CD4-positive, alpha-beta T cell treated with Interleukin-15 for 1 hour (primary cell): ENCODE measurements around the gene IRF2BP2.
A peak's percentile ranks its signal among the peaks of the same experiment; 100 is the strongest.
"Not testable (repeated sequence)": the region's sequence is repeated elsewhere in the genome, so short reads cannot be mapped to it uniquely, and the experiment has no call there.

Experiments used
- DNase-seq: peaks from one replicate; pipeline ENCODE4 v3.0.0-alpha.2; 2020

Gene IRF2BP2

DNA sequence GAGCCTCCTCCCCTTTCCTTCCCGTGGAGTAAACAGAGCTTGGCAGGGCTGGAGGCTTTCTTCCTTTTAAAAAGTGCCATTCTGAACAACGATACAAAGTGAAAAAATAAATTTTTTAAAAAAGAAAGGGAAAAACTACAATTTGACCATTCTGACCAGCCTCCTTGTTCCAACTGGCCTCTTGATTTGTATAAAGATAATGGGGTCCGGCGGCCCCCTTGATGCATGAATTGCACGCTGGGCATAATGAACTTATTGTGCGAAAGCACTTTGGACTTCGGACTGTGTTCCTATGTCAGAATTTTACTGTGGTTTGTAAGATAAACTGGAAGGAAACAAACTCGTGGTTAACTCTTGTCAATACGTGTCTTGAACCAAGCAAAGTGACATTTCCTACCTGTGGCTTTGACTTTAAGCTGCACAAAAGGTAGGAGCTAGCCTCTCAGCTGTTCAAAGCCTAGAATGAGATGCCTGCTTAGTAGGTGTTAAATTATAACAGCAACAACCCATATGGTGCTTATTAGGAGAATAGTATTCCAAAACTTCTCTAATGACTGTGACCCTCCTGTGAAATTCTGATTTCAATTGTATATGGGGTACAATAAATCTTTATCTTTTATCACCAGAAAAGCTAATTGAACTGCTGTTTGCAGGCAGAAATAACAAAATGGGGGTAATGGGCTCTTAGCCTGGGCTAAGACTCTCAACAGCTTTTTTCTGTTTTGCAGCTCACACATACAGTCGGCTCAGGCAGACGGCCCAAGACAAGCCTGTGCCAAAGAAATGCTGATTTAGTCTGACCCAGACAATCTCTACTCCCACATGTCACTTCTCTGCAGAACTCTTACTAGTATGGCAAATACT lies 9.3 kb downstream of the IRF2BP2 start:
- no peak for DNase-seq

DNA sequence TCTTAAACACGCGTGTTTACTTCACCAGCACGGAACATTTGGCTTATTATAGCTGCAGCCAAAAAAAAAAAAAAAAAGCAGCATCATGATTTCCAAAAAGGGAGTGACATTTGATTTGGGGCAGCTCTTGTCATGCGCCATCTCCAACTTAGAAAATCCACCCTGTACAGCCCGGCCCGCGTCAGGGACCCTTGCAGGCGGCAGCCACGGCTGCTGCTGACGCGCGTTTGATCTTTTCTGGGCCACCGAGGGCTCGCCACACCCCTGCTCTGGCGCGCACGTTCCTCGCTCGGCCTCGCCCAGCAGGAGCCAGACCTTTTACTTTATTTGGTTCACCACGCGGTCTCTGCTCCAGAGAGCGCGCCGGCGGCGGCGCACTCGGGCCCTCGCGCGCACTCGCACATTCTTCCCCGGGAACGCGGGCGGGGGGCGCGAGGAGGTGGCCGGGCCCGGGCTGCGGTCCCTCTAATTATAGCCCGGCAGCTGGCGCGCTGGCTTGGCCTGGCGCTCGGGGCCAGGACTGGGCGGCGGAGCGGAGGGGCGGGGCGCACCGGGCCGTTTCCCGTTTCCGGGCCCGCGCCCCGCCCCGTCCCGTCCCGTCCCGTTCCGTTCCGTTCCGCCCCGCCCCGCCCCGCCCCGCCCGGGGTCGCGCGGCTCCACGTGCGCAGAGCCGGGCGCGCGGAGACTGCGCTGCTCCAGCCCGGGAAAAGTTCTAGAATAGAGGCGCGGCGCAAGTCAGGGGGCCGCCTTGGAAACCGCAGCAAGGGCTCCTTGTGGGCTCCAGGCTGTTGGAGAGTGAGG lies 10.2 kb downstream of the IRF2BP2 start:
- DNase-seq, result peak; percentile 84

DNA sequence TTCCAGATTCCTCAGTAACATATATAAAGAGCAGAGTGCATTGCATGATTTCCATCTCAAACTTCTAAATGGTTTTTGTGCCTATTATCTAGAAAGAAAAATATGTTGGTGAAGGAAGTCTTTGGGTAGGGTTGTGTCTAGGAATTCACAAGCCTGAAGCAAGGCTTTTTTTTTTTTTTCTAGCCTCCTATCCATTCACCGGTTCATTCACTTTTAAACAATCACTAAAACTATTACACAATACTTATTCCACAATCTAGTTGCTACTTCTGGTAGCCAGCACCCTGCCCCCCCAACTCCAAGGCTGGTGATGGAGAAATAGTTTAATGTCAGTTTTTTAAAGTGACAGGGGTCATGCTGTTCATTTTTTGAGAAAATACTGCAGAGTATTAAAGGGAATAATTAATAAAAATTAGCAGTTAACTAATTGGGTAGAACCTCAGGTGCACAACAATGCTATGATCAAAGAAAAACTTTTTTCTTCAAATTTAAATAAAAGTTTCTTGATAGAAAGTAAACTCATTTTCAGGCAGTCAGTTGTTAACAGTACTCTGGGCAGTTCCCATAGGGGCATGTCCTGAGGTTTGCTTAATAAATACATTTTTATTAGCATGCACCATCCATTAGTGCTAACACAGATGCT lies 10.9 kb downstream of the IRF2BP2 start:
- DNase-seq, result no peak

DNA sequence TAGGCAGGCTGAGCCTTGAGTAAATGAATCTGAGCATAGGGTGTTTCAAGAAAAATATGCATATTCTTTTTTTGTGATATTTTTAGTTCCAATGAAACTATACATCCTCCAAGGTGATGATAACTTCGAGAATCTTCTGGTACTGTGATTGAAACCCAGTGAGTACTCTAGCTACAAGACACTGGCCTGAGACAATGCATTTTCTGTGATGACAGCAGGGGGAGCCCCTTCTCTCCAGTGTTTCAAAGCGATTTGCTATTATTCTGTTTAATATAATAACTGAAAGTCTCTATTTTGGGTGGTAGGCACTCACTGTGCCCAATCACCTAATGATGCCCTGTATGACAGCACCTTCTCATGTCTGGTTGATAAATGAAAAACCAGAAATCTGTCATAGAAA lies 12.1 kb downstream of the IRF2BP2 start:
- peak; percentile 71 for DNase-seq

DNA sequence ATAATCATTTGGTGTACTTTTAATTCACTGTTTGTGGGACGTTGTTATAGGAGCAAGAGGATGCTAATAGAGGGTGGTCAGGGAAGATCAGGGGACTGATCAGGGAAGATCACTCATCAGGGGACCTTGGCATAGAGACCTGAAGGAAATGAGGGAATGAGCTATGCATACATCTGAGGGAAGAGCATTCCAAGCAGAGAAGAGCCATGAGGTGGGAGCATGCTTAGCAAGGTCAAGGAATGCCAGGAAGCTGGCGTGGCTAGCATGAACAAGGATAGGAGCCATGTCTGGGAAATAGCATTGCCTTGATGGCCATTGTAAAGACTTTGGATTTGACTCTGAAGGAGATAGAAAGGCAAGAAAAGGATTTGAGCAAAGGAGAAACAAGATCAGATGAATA lies 14.1 kb downstream of the IRF2BP2 start:
- DNase-seq, result no peak

GRCh38 chr1:234594575-234594974 lies 15.4 kb downstream of the IRF2BP2 start:
- not testable (repeated sequence) for DNase-seq

DNA sequence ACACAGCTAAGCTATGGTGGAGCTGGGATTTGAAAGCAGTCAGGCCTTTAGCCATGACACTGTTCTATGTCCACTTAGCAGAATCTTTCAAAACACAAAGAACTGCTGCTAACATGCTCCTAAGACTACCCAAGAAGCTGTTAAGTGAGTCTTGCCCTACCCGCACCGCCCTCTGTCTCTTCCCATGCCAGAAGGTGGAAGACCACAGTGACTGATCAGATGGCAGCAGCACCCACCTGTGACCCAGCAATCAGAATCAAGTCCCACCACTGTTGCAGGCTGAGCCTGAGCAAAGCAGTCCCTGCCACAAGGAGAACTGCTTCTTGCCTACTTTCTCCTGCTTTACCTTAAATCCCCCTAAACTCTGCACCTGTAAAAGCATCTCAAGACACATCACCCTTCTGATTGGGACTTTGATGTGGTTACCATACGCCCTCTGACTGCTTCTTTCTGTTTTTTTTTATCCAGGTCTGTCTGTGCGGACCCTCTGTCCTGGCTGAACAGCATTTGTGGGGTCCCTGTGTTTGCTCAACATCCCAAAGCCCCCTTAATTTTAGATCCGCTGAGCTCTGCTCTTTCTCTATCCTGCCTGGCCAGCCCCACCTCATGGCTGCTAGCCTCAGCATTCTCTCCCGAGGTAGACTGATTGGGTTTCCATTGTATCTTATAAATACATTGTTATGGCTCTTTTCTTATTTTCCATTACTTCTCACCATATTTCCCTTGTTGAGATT lies 16.0 kb downstream of the IRF2BP2 start:
- no peak for DNase-seq

GRCh38 chr1:234593109-234593508 lies 16.9 kb downstream of the IRF2BP2 start:
- no peak for DNase-seq

DNA sequence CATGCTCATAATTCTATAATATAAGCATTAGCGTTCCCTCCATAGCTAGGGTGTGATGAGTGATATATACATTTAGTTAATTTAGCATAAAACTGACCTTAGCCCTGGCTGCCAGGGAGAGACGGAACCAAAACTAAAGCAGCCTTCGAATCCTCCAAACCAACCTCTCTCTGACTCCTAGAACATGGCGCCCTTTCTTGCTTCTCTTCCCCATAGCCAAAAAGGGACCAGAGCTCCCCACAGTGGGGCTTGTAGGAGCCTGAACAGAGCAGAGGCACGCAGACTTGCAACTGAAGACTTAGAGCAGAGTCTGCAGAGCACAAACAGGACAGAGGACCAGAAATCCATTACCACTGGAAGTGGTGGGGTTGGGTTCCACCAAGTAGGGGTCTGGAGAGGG lies 17.7 kb downstream of the IRF2BP2 start:
- DNase-seq, result no peak

- no peak for DNase-seq
Observed at GRCh38 chr1:234591131-234591530, 18.8 kb downstream of the IRF2BP2 start.

DNA sequence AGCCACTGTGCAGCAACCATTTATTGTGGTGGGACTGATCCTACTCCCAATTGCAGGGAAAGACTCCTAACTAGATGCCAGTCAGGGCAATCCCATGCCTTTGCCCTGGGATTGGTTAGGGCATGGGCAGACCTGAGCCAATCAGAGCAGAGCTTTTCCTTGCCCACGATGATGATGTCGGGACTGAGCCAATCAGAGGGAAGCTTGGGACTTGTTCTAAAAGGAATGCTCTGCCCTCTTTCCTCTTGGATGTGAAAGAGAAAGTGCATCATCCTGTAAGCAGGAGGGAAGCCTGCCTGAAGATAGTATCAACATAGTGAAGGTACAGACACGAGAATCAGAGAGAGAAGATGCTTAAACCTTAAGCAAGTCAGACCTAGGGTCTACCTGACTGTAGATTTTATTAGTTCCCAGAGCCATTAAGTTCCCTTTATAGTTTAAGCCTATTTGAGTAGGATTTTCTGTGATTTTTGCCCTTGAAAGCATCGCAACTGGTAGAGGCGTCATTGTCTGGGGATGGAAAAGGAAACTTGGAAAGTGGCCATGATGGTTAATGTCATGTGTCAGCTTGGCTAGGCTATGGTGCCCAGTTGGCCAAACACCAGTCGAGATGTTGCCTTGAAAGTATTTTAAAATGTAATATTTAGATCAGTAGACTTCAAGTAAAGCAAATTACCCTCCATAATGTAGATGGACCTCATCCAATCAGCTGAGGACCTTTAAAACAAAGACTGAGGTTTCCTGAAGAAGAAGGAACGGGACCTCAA lies 19.9 kb downstream of the IRF2BP2 start:
- DNase-seq, result no peak

DNA sequence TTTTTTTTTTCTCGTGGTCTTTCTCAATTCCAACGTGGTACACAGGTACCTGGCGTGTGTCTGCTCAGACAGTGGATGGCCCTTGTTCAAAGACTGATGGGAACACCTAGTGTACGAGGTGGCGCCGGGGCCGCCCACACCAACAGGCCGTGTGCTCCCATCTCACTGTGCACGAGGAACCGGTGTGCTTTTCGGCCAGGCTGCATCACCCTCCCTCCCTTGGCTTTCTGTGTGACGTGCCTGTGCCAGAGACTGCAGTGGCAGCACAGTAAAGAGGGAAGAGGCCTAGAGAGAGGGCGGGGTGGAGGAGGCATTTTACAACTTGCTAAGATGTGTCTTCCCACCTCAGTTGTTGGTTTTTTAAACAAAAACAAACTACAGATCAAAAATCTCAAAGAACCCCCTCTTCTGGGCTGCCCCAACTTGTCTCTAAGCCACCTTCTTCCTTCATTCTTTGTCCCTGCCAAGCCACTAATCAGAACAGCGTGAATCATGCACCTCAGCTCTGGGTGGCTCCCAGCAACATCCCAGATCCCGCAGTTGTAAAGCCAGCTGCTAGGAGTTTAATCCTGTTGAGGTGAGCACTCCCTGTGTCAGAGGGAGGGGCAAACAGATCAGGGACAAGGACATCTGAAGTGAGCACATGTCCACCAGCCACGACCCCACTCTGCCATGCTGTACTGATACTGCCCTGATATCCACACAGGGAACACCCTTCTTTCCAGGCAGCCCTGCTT lies 20.7 kb downstream of the IRF2BP2 start:
- no peak for DNase-seq

- no peak for DNase-seq
Observed at GRCh38 chr1:234588386-234588785, 21.6 kb downstream of the IRF2BP2 start.

DNA sequence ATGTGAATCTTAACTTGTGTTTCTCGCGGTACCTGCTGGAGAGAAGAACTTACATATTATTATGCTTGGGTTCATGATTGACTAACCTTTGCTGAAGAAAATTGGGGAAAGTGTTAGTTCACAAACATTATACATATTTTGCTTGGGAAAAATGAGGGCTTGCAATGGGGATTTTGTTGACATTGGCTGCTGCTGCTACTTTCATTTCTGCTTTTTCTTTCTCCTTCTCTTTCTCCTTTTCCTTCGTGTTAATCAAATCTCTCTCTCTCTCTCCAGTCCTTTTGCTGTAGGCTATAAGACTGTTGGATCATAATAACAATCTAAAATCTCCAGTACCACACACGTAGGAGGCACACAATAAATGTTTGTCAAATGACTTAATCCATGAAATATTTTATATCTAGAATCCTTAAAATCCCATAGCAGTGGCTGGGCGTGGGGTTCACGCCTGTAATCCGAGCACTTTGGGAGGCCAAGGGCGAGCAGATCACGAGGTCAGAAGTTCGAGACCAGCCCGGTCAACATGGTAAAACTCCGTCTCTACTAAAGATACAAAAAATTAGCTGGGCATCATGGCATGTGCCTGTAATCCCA lies 23.0 kb downstream of the IRF2BP2 start:
- no peak for DNase-seq

- no peak for DNase-seq
Observed at GRCh38 chr1:234586304-234586703, 23.7 kb downstream of the IRF2BP2 start.

GRCh38 chr1:234585330-234586055 lies 24.5 kb downstream of the IRF2BP2 start:
- no peak for DNase-seq

DNA sequence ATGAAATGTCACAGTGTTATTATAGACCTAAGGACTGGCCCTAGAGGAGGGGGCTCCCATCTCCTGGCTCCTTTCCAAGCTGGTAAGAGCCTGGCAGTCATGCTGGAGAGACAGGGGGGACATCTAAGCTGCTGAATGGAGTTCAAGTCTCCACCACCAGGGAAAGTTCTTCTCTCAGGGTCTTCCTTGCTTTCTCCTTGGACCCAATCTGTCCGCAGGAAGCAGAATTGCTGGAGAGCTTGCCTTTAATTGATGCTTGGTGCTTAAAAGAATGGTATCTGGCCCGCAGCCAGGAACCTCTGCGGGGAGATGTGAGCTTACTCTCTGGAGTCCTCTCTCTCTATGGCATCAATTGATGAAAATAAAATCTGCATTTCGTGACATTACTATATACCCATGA lies 25.1 kb downstream of the IRF2BP2 start:
- DNase-seq, result no peak

DNA sequence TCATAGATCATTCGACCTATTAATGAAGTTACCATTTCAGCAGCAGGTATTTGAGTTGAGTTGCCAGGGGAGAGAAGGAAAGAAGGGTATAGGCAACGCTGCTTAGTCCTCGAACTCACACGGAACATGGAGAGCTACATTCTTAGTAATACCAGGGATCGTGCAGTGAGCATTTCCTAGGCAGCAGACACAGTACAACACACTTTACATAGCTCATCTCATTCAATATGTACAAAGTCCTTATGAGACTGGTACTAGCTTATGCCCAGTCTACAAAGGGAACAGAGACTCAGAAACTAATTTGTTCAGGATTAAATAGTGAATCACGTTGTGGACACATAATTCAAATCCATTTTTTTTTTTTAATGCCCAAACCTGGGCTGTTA lies 25.6 kb downstream of the IRF2BP2 start:
- no peak for DNase-seq

- DNase-seq, result no peak
Observed at GRCh38 chr1:234583755-234584419, 26.1 kb downstream of the IRF2BP2 start.
